Peyer's patch (tissue), 4 donors: Measurements from ENCODE around the gene DNAJC10.

Source experiments
- CTCF ChIP-seq, 6 experiments: fragments of 450-650 bp in 4 of 6; fragments of 200-600 bp in 2 of 6; sonication (generic) in 1 of 6; IDR thresholded peaks; one replicate each; pipeline ENCODE4 v1.5.1; 2017 to 2019; ENCODE audit warnings: antibody characterized with exemption in 6 of 6, mild to moderate bottlenecking in 3 of 6, moderate library complexity in 1 of 6
- POLR2A ChIP-seq, 2 donors: fragments of 450-650 bp; IDR thresholded peaks; one replicate each; pipeline ENCODE4 v1.5.1; 2017; ENCODE audit warnings: antibody characterized with exemption in 2 of 2, mild to moderate bottlenecking in 2 of 2, moderate library complexity in 2 of 2

- TF ChIP-seq CTCF (IDR thresholded peaks at IDR 0.05) (no peak), POLR2A (IDR thresholded peaks at IDR 0.05) (no peak)
Measured at GRCh38 chr2:182833084-182833854, 117.2 kb downstream of the DNAJC10 start.
